IMR-90 (cell line): ENCODE data around the gene MTMR2.
"Not testable (repeated sequence)": the region's sequence is repeated elsewhere in the genome, so short reads cannot be mapped to it uniquely, and the experiment has no call there.

Experiments used
- BHLHE40 ChIP-seq: fragments of 150-350 bp; IDR thresholded peaks from 2 replicates; pipeline ENCODE4 v1.6.1; 2016; ENCODE audit warnings: mild to moderate bottlenecking, low read depth, low read length
- CEBPB ChIP-seq: IDR thresholded peaks from 2 replicates; pipeline ENCODE4 v1.6.1; 2012; ENCODE audit warnings: low read depth, low read length, improper control_type of control experiment
- CHD1 ChIP-seq: IDR thresholded peaks from 2 replicates; pipeline ENCODE4 v1.6.1; 2012; ENCODE audit warnings: low read depth, low read length, improper control_type of control experiment
- CTCF ChIP-seq: conservative IDR thresholded peaks from 2 replicates; pipeline ENCODE4 v1.5.1; 2012; ENCODE audit warnings: mild to moderate bottlenecking, low read depth, low read length, improper control_type of control experiment
- ELK1 ChIP-seq: fragments of 150-350 bp; IDR thresholded peaks from 2 replicates; pipeline ENCODE4 v1.6.1; 2016; ENCODE audit warnings: low read depth, mild to moderate bottlenecking, low read length, moderate library complexity, borderline replicate concordance
- FOS ChIP-seq: fragments of 150-350 bp; IDR thresholded peaks from 2 replicates; pipeline ENCODE4 v1.6.1; 2016; ENCODE audit warnings: low read depth, low read length
- MAFK ChIP-seq: IDR thresholded peaks from 2 replicates; pipeline ENCODE4 v1.6.1; 2012; ENCODE audit warnings: low read depth, low read length, improper control_type of control experiment
- NFE2L2 ChIP-seq: fragments of 150-350 bp; IDR thresholded peaks from 2 replicates; pipeline ENCODE4 v1.6.1; 2016; ENCODE audit warnings: low read depth, mild to moderate bottlenecking, low read length
- POLR2A ChIP-seq: IDR thresholded peaks from 2 replicates; pipeline ENCODE4 v1.6.1; 2012; ENCODE audit warnings: mild to moderate bottlenecking, low read depth, low read length
- RAD21 ChIP-seq: IDR thresholded peaks from 2 replicates; pipeline ENCODE4 v1.6.1; 2012; ENCODE audit warnings: low read length, improper control_type of control experiment
- RCOR1 ChIP-seq: IDR thresholded peaks from 2 replicates; pipeline ENCODE4 v1.6.1; 2012; ENCODE audit warnings: mild to moderate bottlenecking, low read length, improper control_type of control experiment; ENCODE audit not compliant: insufficient replicate concordance
- RFX5 ChIP-seq: IDR thresholded peaks from 2 replicates; pipeline ENCODE4 v1.8.0; 2012; ENCODE audit warnings: low read depth, mild to moderate bottlenecking, low read length, moderate library complexity
- SMC3 ChIP-seq: fragments of 150-350 bp; IDR thresholded peaks from 2 replicates; pipeline ENCODE4 v1.6.1; 2016; ENCODE audit warnings: low read depth, mild to moderate bottlenecking, antibody characterized with exemption, low read length, moderate library complexity
- USF2 ChIP-seq: fragments of 150-350 bp; IDR thresholded peaks from 2 replicates; pipeline ENCODE4 v1.6.1; 2017; ENCODE audit warnings: mild to moderate bottlenecking, antibody characterized with exemption, low read length, low read depth

GRCh38 chr11:95854362-95854761 is 69.5 kb downstream of the MTMR2 start:
- not testable (repeated sequence) for TF ChIP-seq CTCF, ELK1, POLR2A, RAD21, RFX5, CHD1, FOS, SMC3, RCOR1, BHLHE40, NFE2L2, CEBPB, MAFK, USF2
